Measurements from ENCODE around the gene KCNJ10. TPM values are rescaled to one million over a fixed set of nuclear protein-coding genes. Genes with fewer than 3 reads are reported as not detected.

Gene KCNJ10
- total and polyA plus RNA-seq, 2 of the 13 experiments (the other 11 are each of a cell fraction or from before 2014, with no cell fraction given): 4.4 to 10.3 TPM

- TF ChIP-seq ZBTB40 (IDR thresholded peaks at IDR 0.05): no peak
- TF ChIP-seq ZBTB40 (CRISPR knock-in tag; IDR thresholded peaks at IDR 0.05): peak; percentile 64; the same call in 1 of the 2 replicates
- TF ChIP-seq ZNF761 (CRISPR knock-in tag; conservative IDR thresholded peaks at IDR 0.05): 0 out of 2 replicates have a peak, but pooled peaks have one; percentile 50
- TF ChIP-seq NFKB2 (CRISPR knock-in tag; IDR thresholded peaks at IDR 0.05; ENCODE audit: borderline replicate concordance): no peak
- TF ChIP-seq SAP130 (CRISPR knock-in tag; IDR thresholded peaks at IDR 0.05; ENCODE audit: low read depth): peak; percentile 90
- TF ChIP-seq ZSCAN5A (CRISPR knock-in tag; IDR thresholded peaks at IDR 0.05; ENCODE audit: borderline replicate concordance): no peak
Measured at GRCh38 chr1:159970932-159971342, 99.0 kb downstream of the KCNJ10 start (continued).

All from HepG2 (cell line).